Measurements from ENCODE around the gene IL31RA.
A peak's percentile ranks its signal among the peaks of the same experiment; 100 is the strongest.
"Not testable (repeated sequence)": the region's sequence is repeated elsewhere in the genome, so short reads cannot be mapped to it uniquely, and the experiment has no call there.

The IL31RA gene

GRCh38 chr5:55927861-55928655 lies 76.9 kb downstream of the IL31RA start:
- no peak for DNase-seq

- no peak for DNase-seq
Measured at GRCh38 chr5:55929020-55929799, 78.1 kb downstream of the IL31RA start.

- no peak for DNase-seq
Measured at GRCh38 chr5:55932700-55933099, 81.5 kb downstream of the IL31RA start.

GRCh38 chr5:55933377-55934114 lies 82.4 kb downstream of the IL31RA start:
- DNase-seq: no peak

- no peak for DNase-seq
Measured at GRCh38 chr5:55934115-55934613, 83.0 kb downstream of the IL31RA start.

GRCh38 chr5:55934720-55935119 lies 83.6 kb downstream of the IL31RA start:
- DNase-seq: no peak

- no peak for DNase-seq
Measured at GRCh38 chr5:55935371-55935770, 84.2 kb downstream of the IL31RA start.

GRCh38 chr5:55936100-55936693 lies 85.0 kb downstream of the IL31RA start:
- peak; percentile 81 to 86 for DNase-seq

GRCh38 chr5:55937598-55937997 lies 86.4 kb downstream of the IL31RA start:
- DNase-seq: not testable (repeated sequence)

GRCh38 chr5:55941154-55941553 lies 90.0 kb downstream of the IL31RA start:
- not testable (repeated sequence) for DNase-seq

GRCh38 chr5:55959208-55959607 lies 108.1 kb downstream of the IL31RA start:
- no peak for DNase-seq

GRCh38 chr5:55960779-55961178 lies 109.6 kb downstream of the IL31RA start:
- no peak for DNase-seq

GRCh38 chr5:55965525-55965924 lies 114.4 kb downstream of the IL31RA start:
- no peak for DNase-seq

- DNase-seq: no peak
Measured at GRCh38 chr5:55966284-55966683, 115.1 kb downstream of the IL31RA start.

GRCh38 chr5:55969956-55970355 lies 118.8 kb downstream of the IL31RA start:
- DNase-seq: no peak
